Head of caudate nucleus (tissue), 42 donors: ENCODE data around the gene GNAO1.

Experiments
- DNase-seq, 42 donors: peaks; one replicate each; pipeline versions ENCODE4 v3.0.0 to v3.0.0-alpha.2; 2020 to 2021; ENCODE audit warnings: mixed read lengths in 7 of 42
- intact Hi-C: fragments of 100-400 bp; cut with DNase I; formaldehyde crosslinking; loops from one replicate; pipeline ENCODE4 v1.15.0; 2022

GNAO1 gene

GRCh38 chr16:56334761-56335160, 143.5 kb downstream of the GNAO1 start:
- DNase-seq: no peak
- intact Hi-C loops: no loop called here

DNA sequence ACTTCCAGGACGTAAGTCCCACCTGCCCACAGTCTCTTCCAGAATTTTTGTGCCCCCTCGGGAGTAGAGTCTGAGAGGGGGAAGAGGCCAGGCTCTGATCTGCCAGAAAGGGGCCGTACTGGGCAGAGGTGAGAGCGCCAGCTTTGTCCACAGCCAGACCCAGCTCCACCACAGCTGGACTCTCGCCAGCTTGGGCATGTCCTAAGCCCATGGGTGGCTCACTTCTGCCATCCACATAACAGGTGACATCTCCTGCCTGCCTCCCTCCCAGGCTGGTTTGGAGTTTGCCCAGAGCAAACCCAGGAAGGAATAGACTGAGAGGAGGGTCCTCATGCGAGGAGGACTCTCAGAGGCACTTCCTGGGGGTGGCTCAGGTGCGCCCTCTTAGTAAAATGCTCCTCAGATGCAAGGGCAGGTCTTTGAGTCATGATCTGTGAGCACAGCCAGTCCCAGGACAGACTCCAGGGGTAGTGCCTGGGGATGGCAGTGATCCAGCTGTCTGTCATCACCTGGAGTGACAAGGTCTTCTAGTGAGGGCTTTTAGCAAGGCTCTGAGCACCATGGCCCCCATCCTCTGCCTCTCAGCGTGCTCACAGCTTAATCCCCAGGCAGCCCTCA, 144.9 kb downstream of the GNAO1 start:
- DNase-seq: no peak
- intact Hi-C loops: no loop called here

DNA sequence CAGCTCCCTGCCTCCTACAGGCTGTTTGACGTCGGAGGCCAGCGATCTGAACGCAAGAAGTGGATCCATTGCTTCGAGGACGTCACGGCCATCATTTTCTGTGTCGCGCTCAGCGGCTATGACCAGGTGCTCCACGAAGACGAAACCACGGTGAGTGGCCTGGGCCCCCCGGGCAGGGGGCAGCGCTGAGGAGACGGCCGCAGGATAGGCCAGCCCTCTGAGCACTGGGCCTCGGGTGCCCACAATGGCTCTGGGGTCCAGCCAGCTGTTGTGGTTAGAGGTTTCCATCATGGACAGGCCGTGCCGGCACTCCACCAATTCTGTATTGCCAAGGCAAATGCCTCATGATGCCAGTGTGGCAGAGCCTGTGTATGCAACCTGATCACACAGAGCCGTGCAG, 145.4 kb downstream of the GNAO1 start:
- intact Hi-C loops: no loop called here
- DNase-seq: no peak

DNA sequence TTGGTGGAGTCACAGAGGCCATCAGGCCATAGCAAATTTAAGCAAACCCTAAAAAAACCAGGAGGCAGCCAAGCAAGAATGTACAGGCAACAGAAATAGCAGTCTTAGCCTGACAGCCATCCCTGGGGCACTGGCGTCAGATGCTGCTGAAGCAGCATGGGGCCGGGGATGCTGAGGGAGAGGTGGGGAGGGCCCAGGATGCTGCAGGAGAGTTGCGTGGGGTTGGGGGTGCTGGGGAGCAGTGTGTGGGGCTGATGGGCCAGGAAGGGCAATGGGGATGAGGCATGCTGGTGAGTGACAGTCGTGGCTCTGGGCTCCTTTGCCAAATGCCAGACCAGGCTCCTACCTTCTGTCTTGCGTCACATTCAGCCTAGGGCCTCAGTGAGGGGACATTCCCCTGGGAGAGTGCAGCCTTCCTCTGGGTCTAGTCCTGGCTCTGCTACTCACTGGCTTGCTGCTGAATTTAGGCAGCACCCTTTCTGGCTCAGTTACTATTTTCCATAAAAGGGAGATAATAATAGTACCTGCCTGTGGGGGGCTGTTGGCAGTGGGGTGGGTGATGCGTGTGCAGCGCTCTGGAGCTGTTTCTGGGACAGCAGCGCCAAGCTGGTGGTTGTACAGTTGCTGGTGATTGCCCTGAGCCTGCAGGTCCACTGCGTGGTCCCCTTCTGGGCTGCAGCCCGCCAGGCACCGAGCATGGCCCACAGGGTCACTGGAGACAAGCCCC, 146.0 kb downstream of the GNAO1 start:
- intact Hi-C loops: no loop called here
- peak in 1 of 42 donors; percentile 57 for DNase-seq

- DNase-seq: no peak
These were observed 146.6 kb downstream of the GNAO1 start for GRCh38 chr16:56337858-56338325.

DNA sequence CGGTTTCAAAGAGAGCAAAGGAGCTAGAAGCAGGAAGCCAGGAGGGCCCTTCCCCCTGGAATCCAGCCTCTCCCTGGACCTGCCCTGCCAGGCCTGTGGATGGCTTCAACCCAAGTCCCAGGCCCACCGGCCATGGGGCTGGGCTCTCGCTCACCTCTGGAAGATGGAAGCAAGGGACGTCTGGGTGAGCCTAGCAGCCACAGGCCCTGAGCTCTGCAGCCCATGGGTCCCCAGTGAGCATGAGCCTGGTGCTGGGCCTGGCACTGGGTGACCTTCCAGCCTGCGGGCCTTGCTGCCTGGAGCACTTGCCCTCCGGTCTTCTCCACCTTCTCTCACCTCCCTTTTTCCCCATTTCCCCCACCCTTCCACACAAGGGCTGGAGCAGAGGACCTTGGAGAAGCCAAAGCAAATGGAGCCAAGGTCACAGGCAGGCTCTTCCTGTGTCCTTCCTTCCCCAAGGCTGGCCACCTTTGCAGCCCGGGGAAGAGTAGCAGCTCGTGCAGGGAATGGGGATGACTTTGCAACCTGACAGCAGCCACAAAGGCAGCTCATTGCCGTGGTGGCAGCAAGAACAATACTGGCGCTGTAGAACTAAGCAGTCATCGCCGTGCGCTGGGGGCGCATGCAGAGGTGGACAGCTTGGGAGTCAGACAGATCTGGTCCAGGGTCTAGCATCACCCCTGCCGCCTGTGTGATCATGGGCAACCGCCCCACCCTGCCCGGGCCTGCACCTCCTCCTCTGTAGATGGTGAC, 147.5 kb downstream of the GNAO1 start:
- intact Hi-C loops: no loop called here
- peak in 5 of 42 donors; percentile 55 to 68 (median 59) for DNase-seq

More at GRCh38 chr16:56337858-56338325, 146.6 kb downstream of the GNAO1 start:
- intact Hi-C loops: no loop called here

DNA sequence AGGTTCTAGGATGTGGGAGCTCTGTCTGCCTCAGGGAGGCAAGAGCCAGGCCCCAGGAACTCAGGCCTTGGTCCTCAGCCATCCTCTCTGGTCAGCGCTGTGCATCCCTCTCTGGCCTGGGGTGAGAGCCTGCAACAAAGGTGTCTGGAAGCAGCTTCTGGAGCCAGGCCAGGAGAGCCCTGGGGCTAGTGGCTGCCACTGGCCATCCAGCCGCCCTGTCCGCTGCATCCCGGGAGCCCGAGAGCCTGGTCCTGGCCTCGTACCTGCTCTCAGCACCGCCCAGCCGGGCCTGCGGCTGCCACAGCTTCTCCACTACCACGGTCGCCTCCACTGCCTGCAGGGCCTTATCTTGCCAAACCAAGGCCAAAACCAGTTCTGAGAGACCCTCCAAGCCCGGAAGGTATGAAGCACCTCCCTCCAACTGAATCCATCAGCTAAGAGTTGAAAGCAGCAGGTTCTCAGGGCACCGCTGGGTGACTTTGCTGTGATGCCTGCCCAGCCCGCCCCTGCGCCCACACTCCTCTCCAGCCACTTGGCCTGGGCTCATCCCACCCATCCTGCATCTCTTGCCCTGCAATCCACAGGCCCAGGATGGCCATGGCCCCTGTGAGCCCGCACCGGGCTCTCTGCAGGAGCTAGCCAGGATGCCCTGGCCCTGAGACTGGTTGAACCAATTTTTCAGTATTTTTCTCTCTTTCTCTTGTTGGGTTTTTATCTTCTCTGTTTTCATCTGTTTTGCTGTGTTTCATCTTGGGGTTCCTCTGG, 148.3 kb downstream of the GNAO1 start:
- intact Hi-C loops: no loop called here

GRCh38 chr16:56340416-56340815, 149.1 kb downstream of the GNAO1 start:
- DNase-seq: no peak

More for the DNA sequence above, 148.3 kb downstream of the GNAO1 start:
- no peak for DNase-seq

DNA sequence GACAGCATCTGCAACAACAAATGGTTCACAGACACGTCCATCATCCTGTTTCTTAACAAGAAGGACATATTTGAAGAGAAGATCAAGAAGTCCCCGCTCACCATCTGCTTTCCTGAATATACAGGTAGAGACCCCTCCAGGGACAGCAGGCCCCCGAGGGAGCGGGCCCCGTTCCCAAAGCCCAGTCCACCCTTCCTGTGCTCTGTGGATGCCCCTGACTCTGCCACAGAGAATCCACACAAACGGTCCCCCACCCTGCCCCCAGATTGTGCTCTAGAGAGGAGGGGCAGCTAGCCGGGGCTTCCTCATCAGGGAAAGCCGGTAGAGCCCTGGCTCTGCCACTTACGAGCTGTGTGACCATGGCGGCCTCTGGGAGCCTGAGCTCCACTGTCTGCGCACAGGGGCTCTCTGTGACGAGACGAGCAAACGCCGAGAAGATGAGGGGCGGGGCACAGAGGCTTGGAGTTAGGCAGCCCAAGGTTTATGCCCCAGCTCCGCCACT, 149.6 kb downstream of the GNAO1 start:
- no peak for DNase-seq
- intact Hi-C loops: no loop called here

More at GRCh38 chr16:56340416-56340815, 149.1 kb downstream of the GNAO1 start:
- intact Hi-C loops: no loop called here

- intact Hi-C loops: no loop called here
- DNase-seq: no peak
These were observed 150.5 kb downstream of the GNAO1 start for GRCh38 chr16:56341656-56342399.

GRCh38 chr16:56343661-56344517, 152.6 kb downstream of the GNAO1 start:
- peak in 9 of 42 donors; percentile 49 to 78 (median 62) for DNase-seq

DNA sequence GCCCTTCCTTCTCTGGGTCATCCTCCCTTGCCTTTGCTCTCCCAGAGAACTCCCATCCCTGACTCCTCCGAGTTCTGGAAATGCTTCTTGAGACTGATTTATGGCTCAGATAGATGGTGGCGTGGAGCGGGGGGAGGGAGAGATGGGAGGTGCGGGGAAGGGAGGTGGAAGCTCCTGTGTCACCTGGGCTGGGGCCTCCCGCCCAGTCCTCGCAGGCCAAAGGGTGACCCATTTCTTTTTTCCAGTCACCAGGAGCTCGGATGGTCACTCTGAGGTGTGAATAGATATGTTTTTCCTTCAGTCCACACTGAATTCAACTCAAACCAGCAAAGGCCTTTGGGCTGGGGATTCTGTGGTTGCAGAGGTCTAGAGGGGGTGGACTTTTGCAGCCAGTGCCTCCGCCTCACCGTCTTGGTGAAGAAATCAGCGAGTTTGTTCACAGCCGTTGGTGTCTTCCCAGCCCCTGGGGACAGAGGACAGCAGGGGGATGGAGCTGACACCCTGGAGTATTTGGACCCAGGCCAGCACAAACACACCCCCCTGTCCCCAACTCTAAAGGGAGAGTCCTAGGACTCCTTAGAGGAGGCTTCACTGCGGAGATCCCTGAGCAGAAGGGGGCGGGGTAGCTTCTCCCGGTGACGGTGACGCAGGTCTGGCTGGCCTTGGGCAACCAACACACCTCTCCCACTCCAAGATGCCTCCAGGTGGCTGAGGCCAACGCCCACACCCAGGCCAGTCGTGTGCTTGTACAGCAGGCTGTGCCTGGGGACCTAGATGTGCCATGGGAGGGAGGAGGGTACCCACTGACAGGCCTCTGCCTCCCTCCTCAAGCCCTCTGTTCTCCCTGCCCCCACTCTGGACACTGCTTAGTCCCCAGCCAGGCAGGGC, 153.5 kb downstream of the GNAO1 start:
- DNase-seq: peak in 2 of 42 donors; percentile 2 to 3
- intact Hi-C loops: no loop called here

More at GRCh38 chr16:56343661-56344517, 152.6 kb downstream of the GNAO1 start:
- intact Hi-C loops: no loop called here

- intact Hi-C loops: no loop called here
- peak in 2 of 42 donors; percentile 1 to 3 for DNase-seq
These were observed 154.2 kb downstream of the GNAO1 start for GRCh38 chr16:56345406-56346050.

- intact Hi-C loops: no loop called here
- peak in 3 of 42 donors; percentile 2 to 32 (median 3) for DNase-seq
These were observed 155.0 kb downstream of the GNAO1 start for GRCh38 chr16:56346131-56346890.

- intact Hi-C loops: no loop called here
- peak in 3 of 42 donors; percentile 1 to 28 (median 4) for DNase-seq
These were observed 155.9 kb downstream of the GNAO1 start for GRCh38 chr16:56347166-56347565.
